PC-9 (cell line): ENCODE data around the gene AMH.

Experiments
- EZH2 ChIP-seq: fragments of 200-600 bp; sonication (generic); IDR thresholded peaks from 2 replicates; pipeline ENCODE4 v1.8.0; 2017; ENCODE audit warnings: antibody characterized with exemption, low read depth
- TF ChIP-seq, protein P1 (sequence below): fragments of 200-600 bp; sonication (generic); conservative IDR thresholded peaks from 2 replicates; pipeline ENCODE4 v1.6.1; 2017; ENCODE audit warnings: mixed run types, antibody characterized with exemption, mild to moderate bottlenecking, moderate library complexity

DNA sequence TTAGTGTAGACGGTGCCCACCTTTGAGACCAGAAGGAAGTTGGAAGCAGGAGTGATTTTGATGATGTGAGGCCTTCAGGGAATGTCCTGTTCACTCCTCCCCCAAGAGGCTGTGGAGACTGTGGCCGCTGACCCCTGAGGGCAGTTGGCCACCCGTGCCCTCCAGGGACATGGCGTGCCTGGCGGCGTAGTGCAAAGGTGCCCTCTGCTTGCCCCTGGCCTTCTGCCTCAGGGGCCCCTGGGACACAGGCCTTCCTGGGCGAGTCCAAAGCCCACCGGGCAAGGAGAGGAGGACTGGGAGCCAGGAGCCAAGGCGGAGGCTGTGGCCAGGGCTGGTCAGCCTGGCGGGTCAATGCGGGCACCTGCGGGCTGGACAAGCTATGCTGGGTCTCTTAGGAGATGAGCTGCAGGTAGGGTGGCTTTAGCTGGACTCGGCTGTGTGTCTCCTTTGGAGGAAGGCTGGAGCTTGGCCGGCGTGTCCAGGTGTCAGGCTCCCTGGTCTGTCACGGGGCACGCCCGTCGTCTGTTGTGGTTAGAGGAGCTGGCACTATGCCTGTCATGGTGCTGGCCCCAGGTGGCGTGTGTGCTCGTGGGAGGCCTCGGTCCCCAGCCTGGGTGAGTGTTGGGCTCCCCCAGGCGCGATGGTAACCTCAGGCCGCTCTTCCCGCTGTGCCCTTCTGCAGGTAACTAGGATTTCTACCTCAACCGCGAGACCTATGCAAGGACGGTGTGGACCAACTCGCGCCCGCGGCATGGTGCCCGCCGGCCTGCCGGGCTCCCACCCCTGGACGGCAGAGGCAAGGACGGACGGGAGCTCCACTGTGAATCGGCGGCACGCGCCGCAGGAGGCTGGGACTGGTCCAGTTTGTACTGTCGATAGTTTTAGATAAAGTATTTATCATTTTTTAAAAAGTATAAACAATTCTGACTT is 19.8 kb upstream of the AMH start:
- TF ChIP-seq, protein P1, sequence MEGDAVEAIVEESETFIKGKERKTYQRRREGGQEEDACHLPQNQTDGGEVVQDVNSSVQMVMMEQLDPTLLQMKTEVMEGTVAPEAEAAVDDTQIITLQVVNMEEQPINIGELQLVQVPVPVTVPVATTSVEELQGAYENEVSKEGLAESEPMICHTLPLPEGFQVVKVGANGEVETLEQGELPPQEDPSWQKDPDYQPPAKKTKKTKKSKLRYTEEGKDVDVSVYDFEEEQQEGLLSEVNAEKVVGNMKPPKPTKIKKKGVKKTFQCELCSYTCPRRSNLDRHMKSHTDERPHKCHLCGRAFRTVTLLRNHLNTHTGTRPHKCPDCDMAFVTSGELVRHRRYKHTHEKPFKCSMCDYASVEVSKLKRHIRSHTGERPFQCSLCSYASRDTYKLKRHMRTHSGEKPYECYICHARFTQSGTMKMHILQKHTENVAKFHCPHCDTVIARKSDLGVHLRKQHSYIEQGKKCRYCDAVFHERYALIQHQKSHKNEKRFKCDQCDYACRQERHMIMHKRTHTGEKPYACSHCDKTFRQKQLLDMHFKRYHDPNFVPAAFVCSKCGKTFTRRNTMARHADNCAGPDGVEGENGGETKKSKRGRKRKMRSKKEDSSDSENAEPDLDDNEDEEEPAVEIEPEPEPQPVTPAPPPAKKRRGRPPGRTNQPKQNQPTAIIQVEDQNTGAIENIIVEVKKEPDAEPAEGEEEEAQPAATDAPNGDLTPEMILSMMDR: no peak
- TF ChIP-seq EZH2: no peak
